Esophagus muscularis mucosa (tissue), 4 donors: ENCODE data around the gene TGFBR3.

Experiments
- CTCF ChIP-seq, 3 experiments: fragments of 200-600 bp in 2 of 3; fragments of 450-650 bp in 1 of 3; sonication (generic) in 2 of 3; IDR thresholded peaks; one replicate each; pipeline ENCODE4 v1.5.1; 2017 to 2019; ENCODE audit warnings: antibody characterized with exemption in 3 of 3, mild to moderate bottlenecking in 2 of 3, moderate library complexity in 1 of 3
- EP300 ChIP-seq: sonication (generic); formaldehyde crosslinking; IDR thresholded peaks from one replicate; pipeline ENCODE4 v1.6.1; 2017; ENCODE audit warnings: antibody characterized with exemption
- POLR2A ChIP-seq: fragments of 450-650 bp; IDR thresholded peaks from one replicate; pipeline ENCODE4 v1.6.1; 2017; ENCODE audit warnings: antibody characterized with exemption, moderate library complexity, mild to moderate bottlenecking, low read depth
- POLR2AphosphoS5 ChIP-seq, 2 donors: sonication (generic); formaldehyde crosslinking; IDR thresholded peaks; one replicate each; pipeline ENCODE4 v1.6.1; 2017; ENCODE audit warnings: antibody characterized with exemption in 2 of 2

- TF ChIP-seq POLR2AphosphoS5 (IDR thresholded peaks at IDR 0.05) (no peak), CTCF (IDR thresholded peaks at IDR 0.05) (no peak), POLR2A (no peak), EP300 (no peak)
Measured at GRCh38 chr1:91670781-91671180, 215.2 kb downstream of the TGFBR3 start.
